Brain microvascular endothelial cell (primary cell): ENCODE results near the gene ARMC12.
A peak's percentile ranks its signal among the peaks of the same experiment; 100 is the strongest.
"Not testable (repeated sequence)": the region's sequence is repeated elsewhere in the genome, so short reads cannot be mapped to it uniquely, and the experiment has no call there.

ENCODE experiments used
- DNase-seq: peaks from one replicate; pipeline ENCODE4 v3.0.0-alpha.2; 2020
- H3K27ac ChIP-seq: fragments of 250-450 bp; sonication (Bioruptor Pico); 2 replicates; pipeline ENCODE4 v1.5.1; 2020; ENCODE audit warnings: mild to moderate bottlenecking, moderate library complexity
- H3K27me3 ChIP-seq: fragments of 250-450 bp; sonication (Bioruptor Pico); replicated peaks from 2 replicates; pipeline ENCODE4 v1.5.1; 2020; ENCODE audit warnings: mild to moderate bottlenecking
- H3K36me3 ChIP-seq: fragments of 250-450 bp; sonication (Bioruptor Pico); replicated peaks from 2 replicates; pipeline ENCODE4 v1.5.1; 2020; ENCODE audit warnings: mild to moderate bottlenecking
- H3K4me3 ChIP-seq: 2 replicates; pipeline ENCODE4 v1.5.1; 2011; ENCODE audit warnings: low read depth, mild to moderate bottlenecking, control low read depth, low read length, moderate library complexity
- CTCF ChIP-seq: IDR thresholded peaks from 2 replicates; pipeline ENCODE4 v1.5.1; 2011; ENCODE audit warnings: low read depth, mild to moderate bottlenecking, moderate library complexity, low read length, control low read depth, inconsistent platforms; ENCODE audit errors: missing control alignments
- in situ Hi-C: cut with HindIII; loops from 2 replicates; pipeline ENCODE4 v1.10.0; 2017; ENCODE audit warnings: low sequenced_read_pairs, low pct_ligation_motif_present

The ARMC12 gene

DNA sequence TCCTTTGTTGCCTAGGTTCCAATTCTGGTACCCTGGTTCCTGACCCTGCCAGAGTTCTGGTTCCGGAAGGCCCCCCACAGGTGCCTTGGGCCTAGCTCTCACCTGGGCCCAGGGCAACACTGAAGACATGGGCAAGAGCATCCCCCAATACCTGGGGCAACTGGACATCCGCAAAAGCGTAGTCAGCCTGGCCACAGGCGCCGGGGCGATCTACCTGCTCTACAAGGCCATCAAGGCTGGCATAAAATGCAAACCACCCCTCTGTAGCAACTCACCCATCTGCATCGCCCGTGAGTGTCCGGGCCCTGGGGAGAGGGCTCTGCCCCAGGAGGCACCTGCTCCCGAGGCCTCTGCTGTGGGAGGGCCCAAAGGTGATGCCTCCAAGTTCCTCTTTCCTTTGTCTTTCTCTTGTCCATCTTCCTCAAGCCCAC lies at the start of gene ARMC12:
TSS of gene ARMC12 (plus strand) at position 51 of the 431 bp plus-strand sequence. CDS start at position 128, 77 bp downstream.
- no peak for TF ChIP-seq CTCF
- in situ Hi-C loops, result no loop called here
- Histone ChIP-seq H3K36me3 (no peaks in the 10 kb centered on the region), H3K4me3 (no peak within 1 kb of the TSS), H3K27me3 (no peaks in the 10 kb centered on the region), H3K27ac (no peak within 1 kb of the TSS)
- no peak for DNase-seq

- H3K27ac ChIP-seq, result peak overlapping the region; percentile 59
- no peak for DNase-seq
- H3K27me3 ChIP-seq, result no peaks in the 10 kb centered on the region
- in situ Hi-C loops, result no loop called here
- H3K4me3 ChIP-seq, result peak overlapping the region; percentile 93
- H3K36me3 ChIP-seq, result no peaks in the 10 kb centered on the region
- no peak for TF ChIP-seq CTCF
These were observed 48.9 kb upstream of the ARMC12 start for GRCh38 chr6:35687658-35688604.

DNA sequence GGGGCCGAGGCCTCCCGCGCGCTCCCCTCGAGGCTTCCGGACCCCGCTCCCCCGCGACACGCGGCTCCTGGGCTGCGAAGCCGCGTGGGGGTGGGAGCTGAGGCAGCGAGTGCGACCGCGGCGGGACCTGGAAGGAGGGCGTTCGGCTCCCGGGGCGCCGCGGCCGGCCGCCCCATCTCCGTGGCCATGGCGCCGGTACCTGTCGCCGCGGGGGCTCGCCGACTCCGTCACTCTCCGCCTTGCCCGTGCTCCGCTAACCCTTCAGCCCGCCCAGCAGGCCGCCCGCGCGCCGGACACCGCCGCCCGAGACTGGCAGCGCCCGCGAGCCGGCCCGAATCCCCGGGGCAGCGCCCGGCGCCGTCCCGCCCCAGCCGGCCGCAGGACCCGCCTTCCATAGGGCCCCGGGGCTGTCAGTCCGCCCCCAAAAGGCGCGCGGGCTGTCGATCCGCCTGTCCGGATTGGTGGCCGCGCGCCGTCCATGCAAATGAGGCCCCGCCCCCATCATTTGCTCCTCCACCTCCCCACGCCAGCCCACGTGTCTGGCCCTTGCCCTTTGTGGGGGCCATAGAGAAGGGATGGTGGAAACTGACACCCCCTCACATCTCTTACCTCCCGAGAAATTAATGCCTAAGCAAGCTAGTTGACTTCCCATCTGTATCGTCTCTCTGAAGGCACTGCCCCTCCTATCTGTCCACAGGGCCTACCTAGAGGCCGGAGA lies 48.1 kb upstream of the ARMC12 start, which contains the start of gene FKBP5:
TSS of gene FKBP5 (minus strand) at position 311 of the 718 bp plus-strand sequence. CDS start 46,091 bp downstream, outside the sequence.
- Histone ChIP-seq H3K4me3 (peak within 1 kb of the TSS; percentile 93), H3K27ac (peak within 1 kb of the TSS; percentile 59), H3K36me3 (no peaks in the 10 kb centered on the region), H3K27me3 (no peaks in the 10 kb centered on the region)
- DNase-seq, result peak; percentile 81
- in situ Hi-C loops, result no loop called here
- no peak for TF ChIP-seq CTCF

DNA sequence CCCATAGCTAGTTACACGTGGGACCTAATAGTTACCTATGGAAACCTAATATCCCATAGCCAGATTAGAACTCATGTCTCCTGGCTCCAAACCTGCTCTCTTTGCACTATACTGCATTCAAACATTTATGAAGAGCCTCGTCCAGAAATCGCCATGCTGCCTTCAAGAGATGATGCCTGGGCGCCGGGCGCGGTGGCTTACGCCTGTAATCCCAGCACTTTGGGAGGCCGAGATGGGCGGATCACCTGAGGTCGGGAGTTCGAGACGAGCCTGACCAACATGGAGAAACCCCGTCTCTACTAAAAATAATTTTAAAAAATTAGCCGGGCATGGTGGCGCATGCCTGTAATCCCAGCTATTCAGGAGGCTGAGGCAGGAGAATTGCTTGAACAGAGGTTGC lies 46.8 kb upstream of the ARMC12 start:
- in situ Hi-C loops, DNase-seq, H3K36me3 ChIP-seq, H3K27me3 ChIP-seq, H3K4me3 ChIP-seq, H3K27ac ChIP-seq: not testable (repeated sequence)

- in situ Hi-C loops, result no loop called here
- TF ChIP-seq CTCF, result no peak
These were observed 46.3 kb upstream of the ARMC12 start for GRCh38 chr6:35690484-35690883.

More at GRCh38 chr6:35690484-35690883, 46.3 kb upstream of the ARMC12 start:
- H3K27me3 ChIP-seq, result no peaks in the 10 kb centered on the region
- H3K36me3 ChIP-seq, result no peaks in the 10 kb centered on the region
- no peak overlapping the region for H3K4me3 ChIP-seq
- no peak for DNase-seq
- H3K27ac ChIP-seq, result no peak overlapping the region
